Prostate gland (tissue), 2 donors: Measurements from ENCODE around the gene SETD3. TPM values are rescaled to one million over a fixed set of nuclear protein-coding genes. Genes with fewer than 3 reads are reported as not detected.

Experiments used
- DNase-seq: peaks from one replicate; pipeline ENCODE4 v3.0.0-alpha.2; 2019; ENCODE audit warnings: low spot score
- H3K27ac ChIP-seq, 2 donors: fragments of 200-600 bp; sonication (generic); 2 replicates each; pipeline ENCODE4 v1.5.1; 2017 to 2019
- H3K27me3 ChIP-seq: fragments of 200-600 bp; sonication (generic); replicated peaks from 2 replicates; pipeline ENCODE4 v1.5.1; 2019; ENCODE audit not compliant: insufficient read depth
- H3K36me3 ChIP-seq, 2 donors: fragments of 200-600 bp; sonication (generic); 1 replicate in 1 of 2; 2 replicates in 1 of 2; pipeline versions ENCODE4 v1.5.1 to v1.8.1; 2017 to 2019
- H3K4me1 ChIP-seq: fragments of 200-600 bp; sonication (generic); replicated peaks from 2 replicates; pipeline ENCODE4 v1.5.1; 2019
- H3K4me3 ChIP-seq, 2 donors: fragments of 200-600 bp; sonication (generic); 2 replicates each; pipeline ENCODE4 v1.5.1; 2017 to 2019
- H3K9me3 ChIP-seq: fragments of 200-600 bp; sonication (generic); 2 replicates; pipeline ENCODE4 v1.5.1; 2017
- POLR2A ChIP-seq: fragments of 450-650 bp; IDR thresholded peaks from one replicate; pipeline ENCODE4 v1.6.1; 2016; ENCODE audit warnings: antibody characterized with exemption, mild to moderate bottlenecking
- POLR2AphosphoS5 ChIP-seq: sonication (generic); formaldehyde crosslinking; IDR thresholded peaks from one replicate; pipeline ENCODE4 v1.6.1; 2017; ENCODE audit warnings: antibody characterized with exemption
- whole genome bisulfite sequencing: methylation state at CpG from one replicate; pipeline ENCODE4 v1.1.5; 2018; 5-methylcytosine and 5-hydroxymethylcytosine counted together
- intact Hi-C: fragments of 100-400 bp; cut with DNase I; formaldehyde crosslinking; loops from one replicate; pipeline ENCODE4 v1.14.2; 2022
- total RNA-seq, 2 donors: library from RNA; depleted of rRNA; stranded (reverse); fragments of >200 nt; gene quantifications; one replicate each; pipeline ENCODE4 v1.1.0, GENCODE V29; 2016
- TF ChIP-seq, protein P1 (sequence below), 4 experiments: fragments of 200-600 bp in 2 of 4; fragments of 450-650 bp in 2 of 4; sonication (generic) in 2 of 4; IDR thresholded peaks; 1 replicate in 3 of 4; 2 replicates in 1 of 4; pipeline ENCODE4 v1.5.1; 2016 to 2019; ENCODE audit warnings: antibody characterized with exemption in 4 of 4, mild to moderate bottlenecking in 2 of 4, moderate library complexity in 2 of 4

Gene SETD3
- total RNA-seq, 2 donors from 2014 or later, result 59.5 to 106 TPM

DNA sequence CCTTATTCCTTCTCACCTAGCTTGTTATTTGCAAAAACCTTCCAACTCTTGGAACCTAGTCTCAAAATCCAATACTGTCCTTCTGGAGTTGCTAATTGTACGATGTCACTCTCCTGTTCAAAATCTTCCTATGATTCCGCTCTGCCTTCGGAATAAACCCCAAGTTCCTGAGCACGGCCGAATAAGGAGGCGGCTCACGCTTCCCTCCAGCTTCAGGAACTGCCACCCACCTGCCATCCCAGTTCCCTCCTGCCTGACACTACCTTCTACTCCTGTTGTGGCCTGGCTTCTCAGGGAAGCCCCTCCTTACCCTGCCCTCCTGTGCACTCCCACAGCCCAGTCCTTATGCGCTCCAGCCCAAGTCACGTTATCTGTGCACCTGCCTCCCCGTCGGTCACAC is 73.2 kb downstream of the SETD3 start:
- H3K9me3 ChIP-seq, result no peaks in the 10 kb centered on the region
- H3K27me3 ChIP-seq, result no peaks in the 10 kb centered on the region
- intact Hi-C loops, result no loop called here
- 95% methylated on average over 11 of the region's 11 CpGs for WGBS
- no peak overlapping the region for H3K4me3 ChIP-seq
- no peak for DNase-seq
- TF ChIP-seq, protein P1, sequence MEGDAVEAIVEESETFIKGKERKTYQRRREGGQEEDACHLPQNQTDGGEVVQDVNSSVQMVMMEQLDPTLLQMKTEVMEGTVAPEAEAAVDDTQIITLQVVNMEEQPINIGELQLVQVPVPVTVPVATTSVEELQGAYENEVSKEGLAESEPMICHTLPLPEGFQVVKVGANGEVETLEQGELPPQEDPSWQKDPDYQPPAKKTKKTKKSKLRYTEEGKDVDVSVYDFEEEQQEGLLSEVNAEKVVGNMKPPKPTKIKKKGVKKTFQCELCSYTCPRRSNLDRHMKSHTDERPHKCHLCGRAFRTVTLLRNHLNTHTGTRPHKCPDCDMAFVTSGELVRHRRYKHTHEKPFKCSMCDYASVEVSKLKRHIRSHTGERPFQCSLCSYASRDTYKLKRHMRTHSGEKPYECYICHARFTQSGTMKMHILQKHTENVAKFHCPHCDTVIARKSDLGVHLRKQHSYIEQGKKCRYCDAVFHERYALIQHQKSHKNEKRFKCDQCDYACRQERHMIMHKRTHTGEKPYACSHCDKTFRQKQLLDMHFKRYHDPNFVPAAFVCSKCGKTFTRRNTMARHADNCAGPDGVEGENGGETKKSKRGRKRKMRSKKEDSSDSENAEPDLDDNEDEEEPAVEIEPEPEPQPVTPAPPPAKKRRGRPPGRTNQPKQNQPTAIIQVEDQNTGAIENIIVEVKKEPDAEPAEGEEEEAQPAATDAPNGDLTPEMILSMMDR (IDR thresholded peaks at IDR 0.05), result no peak
- TF ChIP-seq POLR2A, result no peak
- TF ChIP-seq POLR2AphosphoS5, result no peak
- H3K27ac ChIP-seq, result no peak overlapping the region
- H3K36me3 ChIP-seq, result no peaks in the 10 kb centered on the region
- H3K4me1 ChIP-seq, result no peaks in the 10 kb centered on the region

- no peak for TF ChIP-seq POLR2A
- peaks cover 0 to 6% of the 10 kb centered on the region in 2 donors for H3K36me3 ChIP-seq
Measured at GRCh38 chr14:99402950-99403349, 77.7 kb downstream of the SETD3 start.

DNA sequence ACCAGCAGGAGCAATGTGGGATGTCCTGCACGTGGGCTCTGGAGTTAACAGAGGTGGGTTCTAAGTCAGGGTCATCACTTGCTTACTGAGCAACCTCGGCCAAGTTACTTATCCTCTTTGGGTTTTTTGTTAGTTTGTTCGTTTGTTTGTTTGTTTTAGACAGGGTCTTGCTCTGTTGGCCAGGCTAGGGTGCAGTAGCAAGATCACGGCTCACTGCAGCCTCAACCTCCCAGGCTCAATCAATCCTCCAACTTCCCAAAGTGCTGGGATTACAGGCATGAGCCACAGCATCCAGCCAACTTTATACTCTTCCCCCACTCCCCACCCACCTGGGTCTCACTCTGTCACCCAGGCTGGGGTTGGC is 78.4 kb downstream of the SETD3 start:
- Histone ChIP-seq H3K27ac (no peak overlapping the region), H3K27me3 (no peaks in the 10 kb centered on the region), H3K9me3 (no peaks in the 10 kb centered on the region), H3K4me1 (no peaks in the 10 kb centered on the region), H3K36me3 (peaks cover 0 to 6% of the 10 kb centered on the region in 2 donors), H3K4me3 (no peak overlapping the region)
- DNase-seq, result no peak
- intact Hi-C loops, result no loop called here
- TF ChIP-seq, protein P1 (IDR thresholded peaks at IDR 0.05), result no peak
- TF ChIP-seq POLR2A (no peak), POLR2AphosphoS5 (no peak)
- 83% methylated on average over 4 of the region's 4 CpGs for WGBS

More at GRCh38 chr14:99402950-99403349, 77.7 kb downstream of the SETD3 start:
- Histone ChIP-seq H3K4me1 (no peaks in the 10 kb centered on the region), H3K4me3 (no peak overlapping the region), H3K27ac (no peak overlapping the region), H3K27me3 (no peaks in the 10 kb centered on the region), H3K9me3 (no peaks in the 10 kb centered on the region)
- intact Hi-C loops, result no loop called here
- no peak for DNase-seq
- WGBS, result 93% methylated on average over 10 of the region's 10 CpGs

- 37% methylated on average over 5 of the region's 5 CpGs for WGBS
- intact Hi-C loops, result no loop called here
- Histone ChIP-seq H3K27me3 (no peaks in the 10 kb centered on the region), H3K4me1 (no peaks in the 10 kb centered on the region), H3K36me3 (peaks cover 0 to 6% of the 10 kb centered on the region in 2 donors), H3K27ac (no peak overlapping the region), H3K4me3 (no peak overlapping the region), H3K9me3 (no peaks in the 10 kb centered on the region)
- DNase-seq, result no peak
- TF ChIP-seq, protein P1 (IDR thresholded peaks at IDR 0.05), result no peak
- TF ChIP-seq POLR2A, result no peak
- TF ChIP-seq POLR2AphosphoS5, result no peak
Measured at GRCh38 chr14:99401621-99402284, 78.9 kb downstream of the SETD3 start.

DNA sequence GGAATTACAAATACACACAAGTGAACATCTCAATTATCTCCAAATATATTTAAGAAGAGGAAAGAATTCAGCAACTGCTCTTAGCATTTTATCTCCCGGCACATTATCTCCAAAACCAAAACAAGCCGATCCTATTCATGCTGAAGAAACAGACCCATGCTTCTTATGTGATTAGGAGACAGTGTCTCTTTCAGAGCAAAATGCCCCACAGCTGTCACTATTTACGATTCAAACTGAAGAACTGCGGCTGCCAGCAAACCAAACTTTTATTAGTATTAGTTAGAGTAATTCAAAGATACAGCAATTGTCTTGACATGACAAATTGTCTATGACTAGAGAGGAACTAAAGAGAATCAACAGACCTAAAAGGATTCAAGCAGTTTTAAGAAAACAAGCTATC is 79.4 kb downstream of the SETD3 start:
- WGBS, result 31% methylated on average over 4 of the region's 4 CpGs
- Histone ChIP-seq H3K27me3 (no peaks in the 10 kb centered on the region), H3K27ac (no peak overlapping the region), H3K36me3 (peaks cover 0 to 6% of the 10 kb centered on the region in 2 donors), H3K4me1 (no peaks in the 10 kb centered on the region), H3K4me3 (no peak overlapping the region), H3K9me3 (no peaks in the 10 kb centered on the region)
- intact Hi-C loops, result no loop called here
- no peak for TF ChIP-seq POLR2AphosphoS5
- TF ChIP-seq, protein P1 (IDR thresholded peaks at IDR 0.05), result no peak
- no peak for TF ChIP-seq POLR2A
- no peak for DNase-seq
